Effector memory CD4-positive, alpha-beta T cell (primary cell): ENCODE results near the gene CFLAR.
A peak's percentile ranks its signal among the peaks of the same experiment; 100 is the strongest.
"Not testable (repeated sequence)": the region's sequence is repeated elsewhere in the genome, so short reads cannot be mapped to it uniquely, and the experiment has no call there.

Source experiments
- DNase-seq, 3 donors: peaks; one replicate each; pipeline ENCODE4 v3.0.0-alpha.2; 2020
- H3K27ac ChIP-seq: 2 replicates; pipeline ENCODE4 v1.7.0; 2013; ENCODE audit warnings: mild to moderate bottlenecking, low read length, moderate library complexity; ENCODE audit not compliant: insufficient read depth, poor library complexity, severe bottlenecking
- H3K27me3 ChIP-seq: replicated peaks from 2 replicates; pipeline ENCODE4 v1.7.0; 2013; ENCODE audit warnings: mild to moderate bottlenecking, low read length; ENCODE audit not compliant: insufficient read depth, control insufficient read depth, poor library complexity, severe bottlenecking
- H3K36me3 ChIP-seq: 2 replicates; pipeline ENCODE4 v1.7.0; 2013; ENCODE audit warnings: mild to moderate bottlenecking, low read length, moderate library complexity; ENCODE audit not compliant: control insufficient read depth, insufficient read depth
- H3K4me1 ChIP-seq: 2 replicates; pipeline ENCODE4 v1.7.0; 2013; ENCODE audit warnings: low read length, mild to moderate bottlenecking; ENCODE audit not compliant: control insufficient read depth, insufficient read depth, poor library complexity, severe bottlenecking
- H3K4me3 ChIP-seq: 2 replicates; pipeline ENCODE4 v1.7.0; 2013; ENCODE audit warnings: low read length, low read depth, mild to moderate bottlenecking; ENCODE audit not compliant: insufficient read depth, poor library complexity, severe bottlenecking
- H3K9me3 ChIP-seq: 2 replicates; pipeline ENCODE4 v1.7.0; 2013; ENCODE audit warnings: mild to moderate bottlenecking, low read length, moderate library complexity; ENCODE audit not compliant: control insufficient read depth

The CFLAR gene

GRCh38 chr2:201148434-201148990 lies 32.5 kb downstream of the CFLAR start:
- Histone ChIP-seq H3K27me3 (no peaks in the 10 kb centered on the region), H3K4me3 (no peak overlapping the region), H3K36me3 (peaks cover 51% of the 10 kb centered on the region), H3K9me3 (no peaks in the 10 kb centered on the region), H3K4me1 (peaks cover 4% of the 10 kb centered on the region), H3K27ac (peak overlapping the region; percentile 8)
- no peak for DNase-seq

- H3K4me1 ChIP-seq: peaks cover 4% of the 10 kb centered on the region
- DNase-seq: no peak
- H3K4me3 ChIP-seq: no peak overlapping the region
- no peaks in the 10 kb centered on the region for H3K9me3 ChIP-seq
- H3K36me3 ChIP-seq: peaks cover 54% of the 10 kb centered on the region
- peak overlapping the region; percentile 8 for H3K27ac ChIP-seq
- H3K27me3 ChIP-seq: no peaks in the 10 kb centered on the region
Observed at GRCh38 chr2:201149064-201149820, 33.3 kb downstream of the CFLAR start.

GRCh38 chr2:201149821-201150165 lies 33.8 kb downstream of the CFLAR start:
- H3K9me3 ChIP-seq, H3K4me1 ChIP-seq, DNase-seq, H3K27ac ChIP-seq, H3K27me3 ChIP-seq, H3K4me3 ChIP-seq: not testable (repeated sequence)
- H3K36me3 ChIP-seq: peaks cover 60% of the 10 kb centered on the region

GRCh38 chr2:201150454-201151020 lies 34.6 kb downstream of the CFLAR start:
- Histone ChIP-seq H3K27me3 (no peaks in the 10 kb centered on the region), H3K4me1 (peaks cover 4% of the 10 kb centered on the region), H3K27ac (peak overlapping the region; percentile 47), H3K9me3 (no peaks in the 10 kb centered on the region), H3K36me3 (peaks cover 64% of the 10 kb centered on the region), H3K4me3 (no peak overlapping the region)
- no peak for DNase-seq

- no peak overlapping the region for H3K4me3 ChIP-seq
- H3K27me3 ChIP-seq: no peaks in the 10 kb centered on the region
- peaks cover 66% of the 10 kb centered on the region for H3K36me3 ChIP-seq
- no peak for DNase-seq
- peaks cover 4% of the 10 kb centered on the region for H3K4me1 ChIP-seq
- peak overlapping the region; percentile 47 for H3K27ac ChIP-seq
- H3K9me3 ChIP-seq: no peaks in the 10 kb centered on the region
Observed at GRCh38 chr2:201151127-201151981, 35.4 kb downstream of the CFLAR start.

GRCh38 chr2:201152517-201152916 lies 36.6 kb downstream of the CFLAR start:
- no peak for DNase-seq
- H3K4me3 ChIP-seq: no peak overlapping the region
- no peaks in the 10 kb centered on the region for H3K9me3 ChIP-seq
- H3K27ac ChIP-seq: peak overlapping the region; percentile 9
- H3K27me3 ChIP-seq: no peaks in the 10 kb centered on the region
- peaks cover 67% of the 10 kb centered on the region for H3K36me3 ChIP-seq
- peaks cover 4% of the 10 kb centered on the region for H3K4me1 ChIP-seq

- Histone ChIP-seq H3K27ac (peak overlapping the region; percentile 9), H3K36me3 (peaks cover 73% of the 10 kb centered on the region), H3K27me3 (no peaks in the 10 kb centered on the region), H3K4me1 (peaks cover 11% of the 10 kb centered on the region), H3K4me3 (no peak overlapping the region), H3K9me3 (no peaks in the 10 kb centered on the region)
- DNase-seq: no peak
Observed at GRCh38 chr2:201152999-201153815, 37.2 kb downstream of the CFLAR start.

- peaks cover 63% of the 10 kb centered on the region for H3K36me3 ChIP-seq
- no peak overlapping the region for H3K4me3 ChIP-seq
- no peaks in the 10 kb centered on the region for H3K27me3 ChIP-seq
- H3K27ac ChIP-seq: peak overlapping the region; percentile 12
- no peak for DNase-seq
- H3K4me1 ChIP-seq: peaks cover 12% of the 10 kb centered on the region
- no peaks in the 10 kb centered on the region for H3K9me3 ChIP-seq
Observed at GRCh38 chr2:201154615-201155399, 38.8 kb downstream of the CFLAR start.

GRCh38 chr2:201156036-201156435 lies 40.1 kb downstream of the CFLAR start:
- Histone ChIP-seq H3K4me3 (no peak overlapping the region), H3K9me3 (no peaks in the 10 kb centered on the region), H3K36me3 (peaks cover 70% of the 10 kb centered on the region), H3K4me1 (peaks cover 8% of the 10 kb centered on the region), H3K27me3 (no peaks in the 10 kb centered on the region), H3K27ac (no peak overlapping the region)
- no peak for DNase-seq
